Measurements from ENCODE around the gene PDHX.

DNA sequence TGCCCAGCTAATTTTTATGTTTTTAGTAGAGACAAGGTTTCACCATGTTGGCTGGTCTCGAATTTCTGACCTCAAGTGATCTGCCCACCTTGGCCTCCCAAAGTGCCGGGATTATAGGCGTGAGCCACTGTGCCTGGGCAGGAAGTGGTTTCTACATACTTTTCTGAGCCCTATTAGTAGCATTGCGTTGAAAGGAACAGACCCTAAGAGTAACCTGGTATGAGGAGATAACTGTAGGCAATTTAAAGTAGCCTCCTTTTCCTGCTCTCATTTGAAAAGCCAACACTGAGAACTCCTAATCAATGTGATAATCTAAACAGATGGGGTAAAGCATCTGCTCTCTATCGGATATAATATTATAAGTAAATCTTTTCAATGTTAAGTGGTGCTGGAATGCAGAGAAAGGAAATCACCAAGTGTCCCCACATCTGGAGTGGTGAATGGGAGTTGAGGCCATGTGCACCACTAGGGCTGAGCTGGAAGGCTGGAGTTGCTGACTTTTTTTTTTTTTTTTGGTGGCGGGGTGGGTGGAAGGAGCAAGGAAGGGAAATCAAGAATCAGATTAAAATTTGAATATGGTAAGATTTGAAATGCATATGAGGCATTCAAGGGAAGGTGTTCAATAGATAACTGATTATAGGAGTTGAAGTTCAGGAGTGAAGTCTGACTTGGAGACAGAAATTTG, 20.7 kb downstream of the PDHX start:
- TF ChIP-seq, protein P1, sequence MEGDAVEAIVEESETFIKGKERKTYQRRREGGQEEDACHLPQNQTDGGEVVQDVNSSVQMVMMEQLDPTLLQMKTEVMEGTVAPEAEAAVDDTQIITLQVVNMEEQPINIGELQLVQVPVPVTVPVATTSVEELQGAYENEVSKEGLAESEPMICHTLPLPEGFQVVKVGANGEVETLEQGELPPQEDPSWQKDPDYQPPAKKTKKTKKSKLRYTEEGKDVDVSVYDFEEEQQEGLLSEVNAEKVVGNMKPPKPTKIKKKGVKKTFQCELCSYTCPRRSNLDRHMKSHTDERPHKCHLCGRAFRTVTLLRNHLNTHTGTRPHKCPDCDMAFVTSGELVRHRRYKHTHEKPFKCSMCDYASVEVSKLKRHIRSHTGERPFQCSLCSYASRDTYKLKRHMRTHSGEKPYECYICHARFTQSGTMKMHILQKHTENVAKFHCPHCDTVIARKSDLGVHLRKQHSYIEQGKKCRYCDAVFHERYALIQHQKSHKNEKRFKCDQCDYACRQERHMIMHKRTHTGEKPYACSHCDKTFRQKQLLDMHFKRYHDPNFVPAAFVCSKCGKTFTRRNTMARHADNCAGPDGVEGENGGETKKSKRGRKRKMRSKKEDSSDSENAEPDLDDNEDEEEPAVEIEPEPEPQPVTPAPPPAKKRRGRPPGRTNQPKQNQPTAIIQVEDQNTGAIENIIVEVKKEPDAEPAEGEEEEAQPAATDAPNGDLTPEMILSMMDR (IDR thresholded peaks at IDR 0.05; ENCODE audit: low read depth, low read length, missing input control) = no peak
- no peak for TF ChIP-seq YY1 (IDR thresholded peaks at IDR 0.05)
- TF ChIP-seq RXRA (IDR thresholded peaks at IDR 0.05) = no peak
- no peak for TF ChIP-seq GABPA (IDR thresholded peaks at IDR 0.05 in 1 of 2, conservative IDR thresholded peaks at IDR 0.05 in 1 of 2)
- no peak for TF ChIP-seq RAD21 (IDR thresholded peaks at IDR 0.05)
- TF ChIP-seq, protein P2, sequence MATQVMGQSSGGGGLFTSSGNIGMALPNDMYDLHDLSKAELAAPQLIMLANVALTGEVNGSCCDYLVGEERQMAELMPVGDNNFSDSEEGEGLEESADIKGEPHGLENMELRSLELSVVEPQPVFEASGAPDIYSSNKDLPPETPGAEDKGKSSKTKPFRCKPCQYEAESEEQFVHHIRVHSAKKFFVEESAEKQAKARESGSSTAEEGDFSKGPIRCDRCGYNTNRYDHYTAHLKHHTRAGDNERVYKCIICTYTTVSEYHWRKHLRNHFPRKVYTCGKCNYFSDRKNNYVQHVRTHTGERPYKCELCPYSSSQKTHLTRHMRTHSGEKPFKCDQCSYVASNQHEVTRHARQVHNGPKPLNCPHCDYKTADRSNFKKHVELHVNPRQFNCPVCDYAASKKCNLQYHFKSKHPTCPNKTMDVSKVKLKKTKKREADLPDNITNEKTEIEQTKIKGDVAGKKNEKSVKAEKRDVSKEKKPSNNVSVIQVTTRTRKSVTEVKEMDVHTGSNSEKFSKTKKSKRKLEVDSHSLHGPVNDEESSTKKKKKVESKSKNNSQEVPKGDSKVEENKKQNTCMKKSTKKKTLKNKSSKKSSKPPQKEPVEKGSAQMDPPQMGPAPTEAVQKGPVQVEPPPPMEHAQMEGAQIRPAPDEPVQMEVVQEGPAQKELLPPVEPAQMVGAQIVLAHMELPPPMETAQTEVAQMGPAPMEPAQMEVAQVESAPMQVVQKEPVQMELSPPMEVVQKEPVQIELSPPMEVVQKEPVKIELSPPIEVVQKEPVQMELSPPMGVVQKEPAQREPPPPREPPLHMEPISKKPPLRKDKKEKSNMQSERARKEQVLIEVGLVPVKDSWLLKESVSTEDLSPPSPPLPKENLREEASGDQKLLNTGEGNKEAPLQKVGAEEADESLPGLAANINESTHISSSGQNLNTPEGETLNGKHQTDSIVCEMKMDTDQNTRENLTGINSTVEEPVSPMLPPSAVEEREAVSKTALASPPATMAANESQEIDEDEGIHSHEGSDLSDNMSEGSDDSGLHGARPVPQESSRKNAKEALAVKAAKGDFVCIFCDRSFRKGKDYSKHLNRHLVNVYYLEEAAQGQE (IDR thresholded peaks at IDR 0.05) = no peak
- TF ChIP-seq NR2F2 (IDR thresholded peaks at IDR 0.05) = no peak
- TF ChIP-seq, protein P3, sequence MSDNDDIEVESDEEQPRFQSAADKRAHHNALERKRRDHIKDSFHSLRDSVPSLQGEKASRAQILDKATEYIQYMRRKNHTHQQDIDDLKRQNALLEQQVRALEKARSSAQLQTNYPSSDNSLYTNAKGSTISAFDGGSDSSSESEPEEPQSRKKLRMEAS (IDR thresholded peaks at IDR 0.05) = no peak
- no peak for TF ChIP-seq JUND (IDR thresholded peaks at IDR 0.05)
- TF ChIP-seq TAF1 (conservative IDR thresholded peaks at IDR 0.05) = no peak
- TF ChIP-seq, protein P4, sequence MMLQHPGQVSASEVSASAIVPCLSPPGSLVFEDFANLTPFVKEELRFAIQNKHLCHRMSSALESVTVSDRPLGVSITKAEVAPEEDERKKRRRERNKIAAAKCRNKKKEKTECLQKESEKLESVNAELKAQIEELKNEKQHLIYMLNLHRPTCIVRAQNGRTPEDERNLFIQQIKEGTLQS (IDR thresholded peaks at IDR 0.05) = no peak
- TF ChIP-seq EGR1 (IDR thresholded peaks at IDR 0.05; ENCODE audit: low read depth in 2 of 2) = no peak
- TF ChIP-seq, protein P5, sequence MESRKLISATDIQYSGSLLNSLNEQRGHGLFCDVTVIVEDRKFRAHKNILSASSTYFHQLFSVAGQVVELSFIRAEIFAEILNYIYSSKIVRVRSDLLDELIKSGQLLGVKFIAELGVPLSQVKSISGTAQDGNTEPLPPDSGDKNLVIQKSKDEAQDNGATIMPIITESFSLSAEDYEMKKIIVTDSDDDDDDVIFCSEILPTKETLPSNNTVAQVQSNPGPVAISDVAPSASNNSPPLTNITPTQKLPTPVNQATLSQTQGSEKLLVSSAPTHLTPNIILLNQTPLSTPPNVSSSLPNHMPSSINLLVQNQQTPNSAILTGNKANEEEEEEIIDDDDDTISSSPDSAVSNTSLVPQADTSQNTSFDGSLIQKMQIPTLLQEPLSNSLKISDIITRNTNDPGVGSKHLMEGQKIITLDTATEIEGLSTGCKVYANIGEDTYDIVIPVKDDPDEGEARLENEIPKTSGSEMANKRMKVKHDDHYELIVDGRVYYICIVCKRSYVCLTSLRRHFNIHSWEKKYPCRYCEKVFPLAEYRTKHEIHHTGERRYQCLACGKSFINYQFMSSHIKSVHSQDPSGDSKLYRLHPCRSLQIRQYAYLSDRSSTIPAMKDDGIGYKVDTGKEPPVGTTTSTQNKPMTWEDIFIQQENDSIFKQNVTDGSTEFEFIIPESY (IDR thresholded peaks at IDR 0.05) = no peak
